Endothelial cell of umbilical vein (primary cell): ENCODE data around the gene CST3. TPM values are rescaled to one million over a fixed set of nuclear protein-coding genes. Genes with fewer than 3 reads are reported as not detected.

Source experiments
- BruUV-seq: library from RNA; stranded (reverse); fragments of 400-500 nt; replicated peaks from 2 replicates; lab custom pipeline; 2021; lab: Mats Ljungman, UMichigan
- CTCF ChIA-PET: fragments of 300-600, 350-600 bp; sonication (Branson Sonifier 250); formaldehyde crosslinking; loops from one replicate; lab custom pipeline; 2021; ENCODE audit warnings: antibody characterized with exemption, inconsistent platforms; lab: Charles Lee
- POLR2A ChIA-PET: fragments of 300-600, 350-600 bp; sonication (Branson Sonifier 250); formaldehyde crosslinking; loops from one replicate; lab custom pipeline; 2021; ENCODE audit warnings: antibody characterized with exemption, inconsistent platforms; lab: Charles Lee
- DNase-seq: peaks from one replicate; pipeline ENCODE4 v3.0.0-alpha.2; 2011; ENCODE audit warnings: low read depth, low spot score
- FAIRE-seq: peaks from 2 replicates; lab custom pipeline; 2011; peaks lifted over from hg19 to GRCh38; lab: Jason Lieb, UNC
- H2AFZ ChIP-seq: 2 replicates; pipeline ENCODE4 v1.6.0; 2012; ENCODE audit warnings: low read depth, low read length, control low read depth, inconsistent platforms
- H3K27ac ChIP-seq: 2 replicates; pipeline ENCODE4 v1.5.1; 2011; ENCODE audit warnings: low read depth, mild to moderate bottlenecking, control low read depth, low read length, moderate library complexity; ENCODE audit not compliant: insufficient read depth
- H3K27me3 ChIP-seq, 2 experiments: 2 replicates each; pipeline versions ENCODE4 v1.6.0 to v1.6.1; 2011; ENCODE audit warnings: low read length in 2 of 2, mixed read lengths in 1 of 2; ENCODE audit not compliant: control insufficient read depth in 2 of 2, insufficient read depth in 2 of 2
- H3K36me3 ChIP-seq, 2 experiments: 2 replicates in 1 of 2; 3 replicates in 1 of 2; pipeline ENCODE4 v1.5.1; 2011; ENCODE audit warnings: low read length in 2 of 2, mild to moderate bottlenecking in 1 of 2, moderate library complexity in 1 of 2; ENCODE audit not compliant: control insufficient read depth in 2 of 2, insufficient read depth in 2 of 2; ENCODE audit errors: extremely low read depth in 1 of 2
- H3K4me1 ChIP-seq: 3 replicates; pipeline ENCODE4 v1.5.1; 2011; ENCODE audit warnings: mild to moderate bottlenecking, low read length; ENCODE audit not compliant: control insufficient read depth, insufficient read depth; ENCODE audit errors: extremely low read depth
- H3K4me2 ChIP-seq: 2 replicates; pipeline ENCODE4 v1.6.1; 2011; ENCODE audit warnings: low read length, control low read depth, mixed read lengths; ENCODE audit not compliant: insufficient read depth
- H3K4me3 ChIP-seq, 3 experiments: fragments of 200-600 bp in 1 of 3; sonication (generic), shearing (Covaris generic) in 1 of 3; replicated peaks in 1 of 3; 2 replicates each; pipeline ENCODE4 v1.5.1; 2011 to 2016; ENCODE audit warnings: control low read depth in 3 of 3, low read length in 3 of 3, mild to moderate bottlenecking in 2 of 3, inconsistent platforms in 1 of 3, low read depth in 1 of 3, moderate library complexity in 1 of 3; ENCODE audit not compliant: insufficient read depth in 1 of 3
- H3K79me2 ChIP-seq: 2 replicates; pipeline ENCODE4 v1.6.0; 2012; ENCODE audit warnings: low read length, inconsistent platforms; ENCODE audit not compliant: control insufficient read depth, insufficient read depth
- H3K9ac ChIP-seq: replicated peaks from 2 replicates; pipeline ENCODE3; 2011; ENCODE audit warnings: low read length, control low read depth; ENCODE audit not compliant: insufficient read depth; ENCODE audit errors: extremely low read depth
- H3K9me1 ChIP-seq: replicated peaks from 3 replicates; pipeline ENCODE4 v1.6.0; 2011; ENCODE audit warnings: mild to moderate bottlenecking, low read length; ENCODE audit not compliant: control insufficient read depth, insufficient read depth; ENCODE audit errors: extremely low read depth
- H3K9me3 ChIP-seq: replicated peaks from 2 replicates; pipeline ENCODE4 v1.5.1; 2012; ENCODE audit warnings: low read length, inconsistent platforms; ENCODE audit not compliant: control insufficient read depth, insufficient read depth
- H4K20me1 ChIP-seq: replicated peaks from 2 replicates; pipeline ENCODE3; 2011; ENCODE audit warnings: mild to moderate bottlenecking, low read length; ENCODE audit not compliant: control insufficient read depth, insufficient read depth; ENCODE audit errors: extremely low read depth
- CTCF ChIP-seq, 2 donors: IDR thresholded peaks; 1 replicate in 1 of 2; 2 replicates in 1 of 2; pipeline ENCODE4 v1.5.1; 2011; ENCODE audit warnings: low read length in 2 of 2, mild to moderate bottlenecking in 2 of 2, moderate library complexity in 2 of 2, control low read depth in 1 of 2, inconsistent platforms in 1 of 2, low read depth in 1 of 2; ENCODE audit not compliant: insufficient read depth in 1 of 2; ENCODE audit errors: extremely low read depth in 1 of 2
- EZH2 ChIP-seq: IDR thresholded peaks from 2 replicates; pipeline ENCODE4 v1.6.1; 2012; ENCODE audit warnings: borderline replicate concordance, low read depth, mild to moderate bottlenecking, moderate library complexity, low read length, inconsistent platforms; ENCODE audit not compliant: severe bottlenecking
- FOS ChIP-seq: IDR thresholded peaks from 2 replicates; pipeline ENCODE4 v1.6.1; 2011; ENCODE audit warnings: mild to moderate bottlenecking, low read length, moderate library complexity, borderline replicate concordance; ENCODE audit not compliant: insufficient read depth
- GATA2 ChIP-seq: IDR thresholded peaks from 2 replicates; pipeline ENCODE4 v1.7.0; 2011; ENCODE audit warnings: low read depth, mild to moderate bottlenecking, moderate library complexity, mixed read lengths, low read length; ENCODE audit not compliant: insufficient read length, insufficient read depth
- JUN ChIP-seq: IDR thresholded peaks from 2 replicates; pipeline ENCODE4 v1.6.1; 2011; ENCODE audit warnings: borderline replicate concordance, low read depth; ENCODE audit not compliant: insufficient read length, insufficient read depth
- MAX ChIP-seq: IDR thresholded peaks from 2 replicates; pipeline ENCODE4 v1.6.1; 2011; ENCODE audit not compliant: insufficient read depth, insufficient read length
- MYC ChIP-seq: IDR thresholded peaks from one replicate; pipeline ENCODE4 v1.6.1; 2011; ENCODE audit warnings: mild to moderate bottlenecking, low read depth, low read length
- POLR2A ChIP-seq: IDR thresholded peaks from 2 replicates; pipeline ENCODE4 v1.6.1; 2012; ENCODE audit warnings: low read depth, mild to moderate bottlenecking, control low read depth, low read length
- POLR2AphosphoS5 ChIP-seq: IDR thresholded peaks from 2 replicates; pipeline ENCODE4 v1.6.1; 2012; ENCODE audit warnings: low read depth, mild to moderate bottlenecking, control low read depth, low read length, moderate library complexity; ENCODE audit not compliant: insufficient read depth
- dilution Hi-C: fragments of 300-500 bp; cut with MboI; formaldehyde crosslinking; loops from one replicate; pipeline ENCODE4 v1.15.0; 2019; ENCODE audit warnings: low sequenced_read_pairs; ENCODE audit not compliant: extremely low pct_ligation_motif_present
- intact Hi-C: fragments of 100-400 bp; cut with micrococcal nuclease; formaldehyde crosslinking; loops from one replicate; pipeline ENCODE4 v1.10.0; 2022
- polyA plus RNA-seq, 4 experiments: library from polyadenylated mRNA; depleted of rRNA in 3 of 4; stranded (reverse) in 3 of 4; unstranded in 1 of 4; fragments of >200 nt; gene quantifications; 2 replicates each; pipeline versions ENCODE4 v1.2.1 to v1.2.3, GENCODE V29; 2011 to 2012; ENCODE audit warnings: missing spikeins in 1 of 4
- total RNA-seq: library from RNA; stranded (reverse); gene quantifications from 2 replicates; pipeline ENCODE4 v1.2.3, GENCODE V29; 2021

The CST3 gene
- total and polyA plus RNA-seq, 2 donors (not counting 3 experiments of a cell fraction or from before 2014, with no cell fraction given) = 251 to 479 TPM

- Histone ChIP-seq H3K27ac (no peak overlapping the region), H3K27me3 (peaks cover 2 to 8% of the 10 kb centered on the region in 2 experiments), H2AFZ (no peak overlapping the region), H4K20me1 (no peaks in the 10 kb centered on the region), H3K4me1 (no peaks in the 10 kb centered on the region), H3K36me3 (no peaks in the 10 kb centered on the region), H3K9me3 (no peaks in the 10 kb centered on the region), H3K4me3 (no peak overlapping the region), H3K9ac (no peak overlapping the region), H3K4me2 (no peak overlapping the region), H3K9me1 (no peaks in the 10 kb centered on the region), H3K79me2 (no peaks in the 10 kb centered on the region)
- intact Hi-C loops = no loop called here
- no peak for TF ChIP-seq EZH2
- no peak for TF ChIP-seq POLR2AphosphoS5
- no peak for TF ChIP-seq CTCF (IDR thresholded peaks at IDR 0.05; ENCODE audit: extremely low read depth in 1 of 2, insufficient read depth in 1 of 2, low read depth in 1 of 2, low read length in 2 of 2)
- TF ChIP-seq MYC = no peak
- no peak for TF ChIP-seq JUN
- TF ChIP-seq GATA2 = no peak
- no peak for TF ChIP-seq FOS
- no peak for TF ChIP-seq POLR2A
- no peak for TF ChIP-seq MAX
- CTCF ChIA-PET = no interaction called here
- DNase-seq (no peak), FAIRE-seq (no peak)
- no TSS peak for BruUV-seq
- POLR2A ChIA-PET = no interaction called here
- dilution Hi-C loops = no loop called here
These were observed 25.4 kb downstream of the CST3 start for GRCh38 chr20:23612396-23612795.
